Fibroblast of lung (primary cell): ENCODE data around the gene ARFGAP1. TPM values are rescaled to one million over a fixed set of nuclear protein-coding genes. Genes with fewer than 3 reads are reported as not detected.

Experiments used
- DNase-seq, 2 donors: peaks; one replicate each; pipeline versions ENCODE4 v3.0.0 to v3.0.0-alpha.2; 2010; ENCODE audit warnings: low read depth in 2 of 2
- H2AFZ ChIP-seq: 2 replicates; pipeline ENCODE4 v1.5.1; 2012; ENCODE audit warnings: low read length, control low read depth, inconsistent platforms
- H3K27ac ChIP-seq: 2 replicates; pipeline ENCODE4 v1.5.1; 2011; ENCODE audit warnings: low read length, control low read depth; ENCODE audit not compliant: insufficient read depth
- H3K27me3 ChIP-seq: 2 replicates; pipeline ENCODE4 v1.5.1; 2011; ENCODE audit warnings: mild to moderate bottlenecking, low read length; ENCODE audit not compliant: control insufficient read depth, insufficient read depth
- H3K36me3 ChIP-seq: 2 replicates; pipeline ENCODE4 v1.5.1; 2011; ENCODE audit warnings: low read length; ENCODE audit not compliant: control insufficient read depth, insufficient read depth
- H3K4me1 ChIP-seq: 2 replicates; pipeline ENCODE4 v1.5.1; 2011; ENCODE audit warnings: low read length; ENCODE audit not compliant: control insufficient read depth, insufficient read depth; ENCODE audit errors: extremely low read depth
- H3K4me2 ChIP-seq: 2 replicates; pipeline ENCODE4 v1.5.1; 2011; ENCODE audit warnings: low read length, control low read depth; ENCODE audit not compliant: insufficient read depth; ENCODE audit errors: extremely low read depth
- H3K4me3 ChIP-seq, 4 experiments: fragments of 200-600 bp in 1 of 4; sonication (generic) in 1 of 4; replicated peaks in 1 of 4; 2 replicates each; pipeline ENCODE4 v1.5.1; 2011 to 2016; ENCODE audit warnings: low read length in 4 of 4, low read depth in 3 of 4, mild to moderate bottlenecking in 3 of 4, control low read depth in 2 of 4, inconsistent platforms in 1 of 4, mixed read lengths in 1 of 4; ENCODE audit not compliant: insufficient read depth in 1 of 4; ENCODE audit errors: control extremely low read depth in 1 of 4
- H3K79me2 ChIP-seq: 2 replicates; pipeline ENCODE4 v1.5.1; 2012; ENCODE audit warnings: mild to moderate bottlenecking, low read length, inconsistent platforms; ENCODE audit not compliant: control insufficient read depth, insufficient read depth
- H3K9ac ChIP-seq: 2 replicates; pipeline ENCODE4 v1.5.1; 2011; ENCODE audit warnings: mild to moderate bottlenecking, low read length, control low read depth; ENCODE audit not compliant: insufficient read depth
- H3K9me3 ChIP-seq: 2 replicates; pipeline ENCODE4 v1.5.1; 2012; ENCODE audit warnings: low read depth, low read length; ENCODE audit not compliant: control insufficient read depth, insufficient read depth
- H4K20me1 ChIP-seq: 2 replicates; pipeline ENCODE4 v1.5.1; 2011; ENCODE audit warnings: low read length; ENCODE audit not compliant: control insufficient read depth, insufficient read depth; ENCODE audit errors: extremely low read depth
- CTCF ChIP-seq, 2 donors: IDR thresholded peaks in 1 of 2; conservative IDR thresholded peaks in 1 of 2; 1 replicate in 1 of 2; 2 replicates in 1 of 2; pipeline ENCODE4 v1.5.1; 2011 to 2012; ENCODE audit warnings: low read length in 2 of 2, control low read depth in 1 of 2, inconsistent platforms in 1 of 2, low read depth in 1 of 2, mild to moderate bottlenecking in 1 of 2
- EZH2 ChIP-seq: IDR thresholded peaks from 2 replicates; pipeline ENCODE4 v1.5.1; 2012; ENCODE audit warnings: low read length, control low read depth, mild to moderate bottlenecking; ENCODE audit errors: missing control alignments
- polyA plus RNA-seq, 2 donors: library from polyadenylated mRNA; depleted of rRNA in 1 of 2; stranded (reverse) in 1 of 2; unstranded in 1 of 2; fragments of >200 nt; gene quantifications; 2 replicates each; pipeline ENCODE4 v1.2.1, GENCODE V29; 2011 to 2012; ENCODE audit warnings: missing spikeins in 1 of 2
- total RNA-seq: library from RNA; depleted of rRNA; stranded (reverse); fragments of >200 nt; gene quantifications from 2 replicates; pipeline ENCODE4 v1.2.1, GENCODE V29; 2014

The ARFGAP1 gene
- total and polyA plus RNA-seq, 2 donors (not counting 1 experiment from before 2014, with no cell fraction given), result 37.6 to 42.9 TPM

DNA sequence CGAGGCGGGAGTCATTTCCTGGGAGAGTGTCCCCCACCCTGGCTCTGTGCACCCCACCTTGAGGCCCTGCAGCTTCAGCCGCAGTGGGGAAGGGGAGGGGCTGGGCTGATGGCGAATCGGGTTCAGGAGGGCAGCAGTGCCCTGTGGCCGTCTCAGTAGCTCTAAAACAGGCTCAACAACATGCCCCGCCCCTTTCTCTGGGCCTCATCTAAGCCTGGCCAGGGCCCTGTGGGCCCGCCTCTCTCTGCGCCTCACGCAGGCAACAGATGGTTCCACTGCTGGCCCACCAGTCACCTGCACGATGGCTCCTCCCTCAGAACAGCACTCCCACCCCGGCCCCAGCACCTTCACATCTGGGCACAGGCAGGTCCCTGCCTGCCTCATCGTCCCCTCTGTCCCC lies 58.3 kb downstream of the ARFGAP1 start:
- Histone ChIP-seq H3K27me3 (no peaks in the 10 kb centered on the region), H4K20me1 (no peaks in the 10 kb centered on the region), H3K4me2 (no peak overlapping the region), H3K36me3 (no peaks in the 10 kb centered on the region), H3K9ac (no peak overlapping the region), H3K4me3 (no peak overlapping the region), H2AFZ (no peak overlapping the region), H3K27ac (no peak overlapping the region), H3K4me1 (no peaks in the 10 kb centered on the region), H3K9me3 (no peaks in the 10 kb centered on the region), H3K79me2 (no peaks in the 10 kb centered on the region)
- no peak for DNase-seq
- TF ChIP-seq CTCF (conservative IDR thresholded peaks at IDR 0.05 in 1 of 2, IDR thresholded peaks at IDR 0.05 in 1 of 2; ENCODE audit: low read depth in 1 of 2, low read length in 2 of 2), result no peak
- TF ChIP-seq EZH2, result no peak

- no peaks in the 10 kb centered on the region for H3K36me3 ChIP-seq
- H3K4me3 ChIP-seq, result no peak overlapping the region
- H3K79me2 ChIP-seq, result no peaks in the 10 kb centered on the region
- no peak overlapping the region for H3K27ac ChIP-seq
- no peaks in the 10 kb centered on the region for H4K20me1 ChIP-seq
- H3K4me2 ChIP-seq, result no peak overlapping the region
- no peak overlapping the region for H2AFZ ChIP-seq
- no peaks in the 10 kb centered on the region for H3K27me3 ChIP-seq
- H3K4me1 ChIP-seq, result no peaks in the 10 kb centered on the region
- no peaks in the 10 kb centered on the region for H3K9me3 ChIP-seq
- no peak for DNase-seq
- H3K9ac ChIP-seq, result no peak overlapping the region
- no peak for TF ChIP-seq CTCF (conservative IDR thresholded peaks at IDR 0.05 in 1 of 2, IDR thresholded peaks at IDR 0.05 in 1 of 2; ENCODE audit: low read depth in 1 of 2, low read length in 2 of 2)
- no peak for TF ChIP-seq EZH2
Observed at GRCh38 chr20:63331741-63332400, 59.3 kb downstream of the ARFGAP1 start.

GRCh38 chr20:63332488-63333240 lies 60.1 kb downstream of the ARFGAP1 start:
- no peak overlapping the region for H3K4me2 ChIP-seq
- no peak overlapping the region for H3K4me3 ChIP-seq
- H2AFZ ChIP-seq, result no peak overlapping the region
- H3K36me3 ChIP-seq, result no peaks in the 10 kb centered on the region
- H3K27ac ChIP-seq, result no peak overlapping the region
- no peaks in the 10 kb centered on the region for H3K4me1 ChIP-seq
- no peaks in the 10 kb centered on the region for H4K20me1 ChIP-seq
- TF ChIP-seq CTCF (conservative IDR thresholded peaks at IDR 0.05 in 1 of 2, IDR thresholded peaks at IDR 0.05 in 1 of 2; ENCODE audit: low read depth in 1 of 2, low read length in 2 of 2) (no peak), EZH2 (no peak)
- H3K79me2 ChIP-seq, result no peaks in the 10 kb centered on the region
- no peak overlapping the region for H3K9ac ChIP-seq
- DNase-seq, result no peak
- H3K27me3 ChIP-seq, result no peaks in the 10 kb centered on the region
- no peaks in the 10 kb centered on the region for H3K9me3 ChIP-seq
